ENCODE measurements around the gene F2RL1. TPM values are rescaled to one million over a fixed set of nuclear protein-coding genes. Genes with fewer than 3 reads are reported as not detected.
"Not testable (repeated sequence)": the region's sequence is repeated elsewhere in the genome, so short reads cannot be mapped to it uniquely, and the experiment has no call there.

The F2RL1 gene
- polyA plus RNA-seq, 1 experiment = 0.16 TPM

DNA sequence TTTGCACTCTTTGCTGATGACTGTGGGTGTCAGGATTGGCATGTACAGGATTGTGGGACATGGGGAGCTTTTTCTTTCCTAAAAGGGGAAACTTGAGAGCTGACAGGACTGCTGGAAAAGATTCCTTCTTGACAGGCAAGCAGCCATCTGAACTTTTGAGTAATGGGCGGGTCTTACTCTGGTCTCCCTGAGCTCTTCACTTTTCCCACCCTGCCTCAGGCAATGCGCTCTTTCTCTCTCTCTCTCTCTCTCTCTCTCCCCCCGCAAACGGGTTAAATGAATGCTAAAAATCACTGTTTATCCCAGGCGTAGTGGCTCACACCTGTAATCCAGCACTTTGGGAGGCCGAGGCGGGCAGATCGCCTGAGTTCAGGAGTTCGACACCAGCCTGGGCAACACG is 37.1 kb upstream of the F2RL1 start:
- ChIA-PET POLR2A (no interaction called here), CTCF (no interaction called here)
- no peak for TF ChIP-seq CTCF (IDR thresholded peaks at IDR 0.05; ENCODE audit: insufficient read depth, low read depth, low read length)
- no peak for DNase-seq (ENCODE audit: low read depth)
- Histone ChIP-seq H3K4me3 (ENCODE audit: low read depth, low read length) (no peak overlapping the region), H3K36me3 (ENCODE audit: control insufficient read depth, insufficient read depth, low read length) (no peaks in the 10 kb centered on the region), H3K27me3 (ENCODE audit: control insufficient read depth, insufficient read depth, low read length) (no peaks in the 10 kb centered on the region; the same call in 1 of the 2 replicates)

GRCh38 chr5:76782444-76782843 is 36.4 kb upstream of the F2RL1 start:
- ChIA-PET CTCF (interaction anchor here (2.8 kb wide), 1 partner anchor 8 kb away, joined by 22 read pairs; no protein-coding TSS in a partner anchor), POLR2A (no interaction called here)
- TF ChIP-seq CTCF (IDR thresholded peaks at IDR 0.05; ENCODE audit: insufficient read depth, low read depth, low read length) = no peak
- no peak for DNase-seq (ENCODE audit: low read depth)
- Histone ChIP-seq H3K27me3 (ENCODE audit: control insufficient read depth, insufficient read depth, low read length) (no peaks in the 10 kb centered on the region; the same call in 1 of the 2 replicates), H3K4me3 (ENCODE audit: low read depth, low read length) (no peak overlapping the region), H3K36me3 (ENCODE audit: control insufficient read depth, insufficient read depth, low read length) (no peaks in the 10 kb centered on the region)

- CTCF ChIA-PET = no interaction called here
- TF ChIP-seq CTCF (IDR thresholded peaks at IDR 0.05; ENCODE audit: insufficient read depth, low read depth, low read length) = no peak
- Histone ChIP-seq H3K4me3 (ENCODE audit: low read depth, low read length) (no peak overlapping the region), H3K27me3 (ENCODE audit: control insufficient read depth, insufficient read depth, low read length) (no peaks in the 10 kb centered on the region; the same call in 1 of the 2 replicates), H3K36me3 (ENCODE audit: control insufficient read depth, insufficient read depth, low read length) (no peaks in the 10 kb centered on the region)
- POLR2A ChIA-PET = no interaction called here
- no peak for DNase-seq (ENCODE audit: low read depth)
These were observed 31.6 kb upstream of the F2RL1 start for GRCh38 chr5:76787237-76787636.

GRCh38 chr5:76788362-76788761 is 30.5 kb upstream of the F2RL1 start:
- TF ChIP-seq CTCF (IDR thresholded peaks at IDR 0.05; ENCODE audit: insufficient read depth, low read depth, low read length) = no peak
- H3K27me3 ChIP-seq (ENCODE audit: control insufficient read depth, insufficient read depth, low read length) = no peaks in the 10 kb centered on the region; the same call in 1 of the 2 replicates
- CTCF ChIA-PET = interaction anchor here (4.2 kb wide), 1 partner anchor 14 kb away, joined by 24 read pairs; no protein-coding TSS in a partner anchor
- DNase-seq (ENCODE audit: low read depth) = no peak
- POLR2A ChIA-PET = no interaction called here
- H3K36me3 ChIP-seq (ENCODE audit: control insufficient read depth, insufficient read depth, low read length) = no peaks in the 10 kb centered on the region
- no peak overlapping the region for H3K4me3 ChIP-seq (ENCODE audit: low read depth, low read length)

- H3K27me3 ChIP-seq (ENCODE audit: control insufficient read depth, insufficient read depth, low read length); H3K36me3 ChIP-seq (ENCODE audit: control insufficient read depth, insufficient read depth, low read length); H3K4me3 ChIP-seq (ENCODE audit: low read depth, low read length); POLR2A ChIA-PET; DNase-seq (ENCODE audit: low read depth): not testable (repeated sequence)
- CTCF ChIA-PET = interaction anchor here (4.2 kb wide), 1 partner anchor 15 kb away, joined by 24 read pairs; no protein-coding TSS in a partner anchor
These were observed 29.6 kb upstream of the F2RL1 start for GRCh38 chr5:76789275-76789674.

- Histone ChIP-seq H3K27me3 (ENCODE audit: control insufficient read depth, insufficient read depth, low read length) (no peaks in the 10 kb centered on the region), H3K4me3 (ENCODE audit: low read depth, low read length) (no peak overlapping the region), H3K36me3 (ENCODE audit: control insufficient read depth, insufficient read depth, low read length) (no peaks in the 10 kb centered on the region)
- no peak for TF ChIP-seq CTCF (IDR thresholded peaks at IDR 0.05; ENCODE audit: insufficient read depth, low read depth, low read length)
- CTCF ChIA-PET = interaction anchor here (1.0 to 4.2 kb wide), 3 partner anchors 16 to 189 kb away, joined by 3 to 24 read pairs (median 4); no protein-coding TSS in a partner anchor
- no peak for DNase-seq (ENCODE audit: low read depth)
- POLR2A ChIA-PET = no interaction called here
These were observed 28.7 kb upstream of the F2RL1 start for GRCh38 chr5:76789991-76790581.
